Gastrocnemius medialis (tissue), 4 donors: ENCODE measurements around the gene NOTCH4. TPM values are rescaled to one million over a fixed set of nuclear protein-coding genes. Genes with fewer than 3 reads are reported as not detected.

Experiments
- ATAC-seq, 2 donors: fragments of 150-250 bp; one replicate each; pipeline ENCODE4 v1.9.1; 2016
- DNase-seq, 2 donors: peaks; one replicate each; pipeline ENCODE4 v3.0.0-alpha.2; 2019
- H3K27ac ChIP-seq, 4 donors: fragments of 200-600 bp; sonication (generic); 1 replicate in 1 of 4; 2 replicates in 3 of 4; pipeline ENCODE4 v1.5.1; 2016 to 2018; ENCODE audit warnings: mild to moderate bottlenecking in 2 of 4, moderate library complexity in 1 of 4
- H3K27me3 ChIP-seq, 3 donors: fragments of 200-600 bp; sonication (generic) in 2 of 3; 1 replicate in 1 of 3; 2 replicates in 2 of 3; pipeline versions ENCODE4 v1.5.1 to v1.6.0; 2016 to 2019; ENCODE audit warnings: mild to moderate bottlenecking in 1 of 3, moderate library complexity in 1 of 3
- H3K36me3 ChIP-seq, 2 donors: fragments of 200-600 bp; sonication (generic) in 1 of 2; one replicate each; pipeline ENCODE4 v1.5.1; 2017 to 2018
- H3K4me1 ChIP-seq, 2 donors: fragments of 200-600 bp; sonication (generic) in 1 of 2; one replicate each; pipeline ENCODE4 v1.5.1; 2016 to 2017; ENCODE audit warnings: mild to moderate bottlenecking in 2 of 2
- H3K4me3 ChIP-seq, 4 donors: fragments of 200-600 bp; sonication (generic) in 3 of 4; 1 replicate in 1 of 4; 2 replicates in 3 of 4; pipeline ENCODE4 v1.5.1; 2016 to 2019; ENCODE audit warnings: mild to moderate bottlenecking in 2 of 4
- H3K9me3 ChIP-seq, 3 donors: fragments of 200-600 bp; sonication (generic) in 2 of 3; 1 replicate in 1 of 3; 2 replicates in 2 of 3; pipeline ENCODE4 v1.5.1; 2016 to 2019
- CTCF ChIP-seq, 5 experiments: fragments of 450-650 bp in 3 of 5; fragments of 200-600 bp in 2 of 5; sonication (generic) in 2 of 5; IDR thresholded peaks in 4 of 5; conservative IDR thresholded peaks in 1 of 5; 1 replicate in 4 of 5; 2 replicates in 1 of 5; pipeline ENCODE4 v1.5.1; 2016 to 2019; ENCODE audit warnings: antibody characterized with exemption in 5 of 5, mild to moderate bottlenecking in 3 of 5, moderate library complexity in 3 of 5
- POLR2A ChIP-seq, 2 donors: fragments of 450-650 bp; IDR thresholded peaks; one replicate each; pipeline ENCODE4 v1.6.1; 2017; ENCODE audit warnings: antibody characterized with exemption in 2 of 2, mild to moderate bottlenecking in 2 of 2, moderate library complexity in 2 of 2
- in situ Hi-C, 4 donors: fragments of 200-750 bp; cut with MboI; loops; one replicate each; pipeline versions ENCODE4 v1.15.0 to v1.8.0; 2017; ENCODE audit warnings: low sequenced_read_pairs in 4 of 4
- intact Hi-C: fragments of 100-400 bp; cut with DNase I; formaldehyde crosslinking; loops from one replicate; pipeline ENCODE4 v1.15.1; 2023; ENCODE audit warnings: low total_unique reads
- total RNA-seq, 4 donors: library from RNA; depleted of rRNA; stranded (reverse); fragments of >200 nt; gene quantifications; one replicate each; pipeline versions ENCODE4 v1.1.0 to v1.2.3, GENCODE V29; 2016

Gene NOTCH4
- total RNA-seq, 4 donors from 2014 or later, result 6.8 to 21.1 (median 14.8) TPM

GRCh38 chr6:32222333-32223230 is 1.3 kb downstream of the NOTCH4 start:
- intact Hi-C loops, result no loop called here
- ATAC-seq (no peak), DNase-seq (no peak)
- in situ Hi-C loops, result no loop called here
- H3K27me3 ChIP-seq, result no peaks in the 10 kb centered on the region
- no peaks in the 10 kb centered on the region for H3K36me3 ChIP-seq
- TF ChIP-seq POLR2A (IDR thresholded peaks at IDR 0.05) (no peak), CTCF (IDR thresholded peaks at IDR 0.05 in 4 of 5, conservative IDR thresholded peaks at IDR 0.05 in 1 of 5) (no peak)
- H3K4me3 ChIP-seq, result peak overlapping the region; percentile 0 to 50 (median 31)
- H3K27ac ChIP-seq, result peak overlapping the region; percentile 52 to 74 (median 68)
- H3K4me1 ChIP-seq, result no peaks in the 10 kb centered on the region
- H3K9me3 ChIP-seq, result no peaks in the 10 kb centered on the region

DNA sequence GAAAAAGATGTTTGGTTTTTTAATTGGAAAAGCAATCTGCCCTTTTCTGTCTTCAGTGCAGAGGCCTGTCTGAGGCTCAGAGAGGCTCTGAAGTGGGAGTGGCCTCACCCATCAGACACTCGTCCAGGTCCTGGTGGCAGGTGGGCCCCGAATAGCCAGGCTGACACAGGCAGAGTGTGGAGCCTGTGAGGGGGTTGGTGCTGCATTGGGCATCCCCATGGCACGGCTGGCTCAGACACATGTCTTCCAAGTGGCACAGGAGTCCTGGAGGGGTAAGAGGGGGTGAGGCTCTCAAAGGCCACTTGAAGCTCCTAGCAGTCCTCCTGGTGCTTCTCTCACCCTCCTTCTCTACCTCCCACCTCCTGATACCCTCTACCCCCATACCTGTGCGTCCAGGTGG is 3.8 kb downstream of the NOTCH4 start:
- Histone ChIP-seq H3K27ac (peak overlapping the region in 1 of 4 donors; percentile 74), H3K4me1 (no peaks in the 10 kb centered on the region), H3K9me3 (no peaks in the 10 kb centered on the region), H3K36me3 (no peaks in the 10 kb centered on the region), H3K4me3 (no peak overlapping the region), H3K27me3 (no peaks in the 10 kb centered on the region)
- intact Hi-C loops (no loop called here), in situ Hi-C loops (no loop called here)
- ATAC-seq (no peak), DNase-seq (no peak)
- TF ChIP-seq POLR2A (IDR thresholded peaks at IDR 0.05), result no peak
- no peak for TF ChIP-seq CTCF (IDR thresholded peaks at IDR 0.05 in 4 of 5, conservative IDR thresholded peaks at IDR 0.05 in 1 of 5)

DNA sequence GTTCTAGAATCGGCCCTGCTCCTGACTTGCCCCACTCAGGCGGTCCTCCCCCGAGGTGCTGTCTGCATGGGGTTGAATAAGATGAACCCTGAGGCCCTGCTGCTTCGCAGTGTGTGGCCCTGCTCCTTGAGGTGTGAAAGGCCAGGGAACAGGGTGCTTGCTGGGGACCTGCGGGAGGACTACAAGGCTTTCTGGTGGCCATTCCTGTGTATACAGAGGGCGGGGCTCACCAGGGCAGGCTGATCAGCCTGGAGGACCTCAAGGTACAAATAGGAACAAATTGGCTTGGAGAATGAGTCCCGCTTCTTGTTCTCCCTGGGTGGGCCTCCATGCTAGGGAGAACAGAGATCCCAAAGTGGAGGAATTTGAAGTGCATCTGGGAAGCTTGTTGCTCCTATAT is 5.7 kb downstream of the NOTCH4 start:
- H3K9me3 ChIP-seq, result no peaks in the 10 kb centered on the region
- H3K4me3 ChIP-seq, result no peak overlapping the region
- intact Hi-C loops, result no loop called here
- TF ChIP-seq POLR2A (IDR thresholded peaks at IDR 0.05) (no peak), CTCF (IDR thresholded peaks at IDR 0.05 in 4 of 5, conservative IDR thresholded peaks at IDR 0.05 in 1 of 5) (no peak)
- H3K36me3 ChIP-seq, result no peaks in the 10 kb centered on the region
- H3K4me1 ChIP-seq, result no peaks in the 10 kb centered on the region
- H3K27me3 ChIP-seq, result no peaks in the 10 kb centered on the region
- ATAC-seq (no peak), DNase-seq (no peak)
- no peak overlapping the region for H3K27ac ChIP-seq
- in situ Hi-C loops, result no loop called here

- ATAC-seq, result no peak
- no peaks in the 10 kb centered on the region for H3K9me3 ChIP-seq
- TF ChIP-seq POLR2A (IDR thresholded peaks at IDR 0.05) (no peak), CTCF (IDR thresholded peaks at IDR 0.05 in 4 of 5, conservative IDR thresholded peaks at IDR 0.05 in 1 of 5) (no peak)
- no peak for DNase-seq
- intact Hi-C loops (no loop called here), in situ Hi-C loops (no loop called here)
- H3K36me3 ChIP-seq, result no peaks in the 10 kb centered on the region
- H3K4me3 ChIP-seq, result no peak overlapping the region
- no peaks in the 10 kb centered on the region for H3K4me1 ChIP-seq
- no peaks in the 10 kb centered on the region for H3K27me3 ChIP-seq
- no peak overlapping the region for H3K27ac ChIP-seq
These were observed 6.9 kb downstream of the NOTCH4 start for GRCh38 chr6:32216998-32217397.
